Kidney tubule cell (primary cell): Measurements from ENCODE around the gene TPH2.

Experiments
- DNase-seq: peaks from one replicate; pipeline ENCODE4 v3.0.0-alpha.2; 2018; ENCODE audit warnings: low spot score

TPH2 gene

DNA sequence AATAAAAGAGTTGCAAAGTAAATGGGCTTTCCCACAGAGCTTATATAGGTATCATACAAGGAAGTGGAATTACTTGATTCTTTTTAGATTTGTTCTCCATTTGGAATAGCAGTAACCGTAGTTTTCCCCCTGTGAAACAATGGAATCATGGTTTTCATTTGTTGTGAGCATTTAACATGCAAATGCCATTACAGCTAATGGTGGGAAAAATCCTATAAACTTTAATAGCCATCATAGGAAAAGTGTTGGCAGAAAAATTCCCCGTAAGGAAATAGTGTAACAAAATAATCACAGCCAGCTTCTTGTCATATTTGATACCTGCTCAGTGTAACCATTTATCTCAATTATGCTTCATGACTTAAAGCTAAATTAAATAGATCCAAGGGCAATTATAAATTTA lies 95.3 kb downstream of the TPH2 start:
- DNase-seq = no peak

DNA sequence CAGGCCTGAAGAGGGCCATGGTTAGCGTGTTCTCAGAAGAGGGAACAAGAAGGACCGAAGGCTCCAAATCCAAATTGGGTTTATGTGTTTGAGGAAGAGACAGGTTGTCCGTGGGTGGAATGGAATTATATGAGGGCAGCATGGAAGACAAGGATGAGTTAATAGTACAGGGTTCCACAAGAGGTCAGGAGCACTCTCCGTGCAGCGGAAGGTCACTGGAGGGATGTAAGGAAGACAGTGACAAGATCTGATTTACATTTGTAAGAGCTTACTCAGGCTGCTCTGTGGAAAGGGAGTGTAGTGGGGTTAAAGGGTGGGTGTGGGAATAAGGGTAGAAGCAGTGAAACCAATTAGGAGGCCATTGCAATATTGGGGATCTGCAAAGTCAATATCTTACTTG lies 97.0 kb downstream of the TPH2 start:
- DNase-seq = no peak

DNA sequence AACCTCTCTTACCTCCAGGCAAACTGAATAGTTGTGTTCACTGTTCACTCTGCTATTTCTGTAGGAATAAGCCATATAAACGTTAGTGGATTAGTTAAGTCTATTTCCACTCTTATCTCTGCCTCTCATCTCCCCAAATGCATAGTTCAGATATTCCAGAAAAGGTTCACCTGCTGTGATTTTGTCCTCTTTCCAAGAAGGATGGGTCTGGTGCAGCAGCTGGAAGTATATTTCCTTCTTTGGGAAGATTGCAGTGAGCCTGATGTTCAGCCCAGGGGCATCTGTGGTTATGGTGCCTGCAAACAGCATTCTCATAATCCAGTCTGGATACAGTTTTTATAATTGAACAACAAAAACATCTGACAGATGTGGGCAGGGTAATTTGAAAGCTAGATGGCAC lies 97.7 kb downstream of the TPH2 start:
- no peak for DNase-seq

DNA sequence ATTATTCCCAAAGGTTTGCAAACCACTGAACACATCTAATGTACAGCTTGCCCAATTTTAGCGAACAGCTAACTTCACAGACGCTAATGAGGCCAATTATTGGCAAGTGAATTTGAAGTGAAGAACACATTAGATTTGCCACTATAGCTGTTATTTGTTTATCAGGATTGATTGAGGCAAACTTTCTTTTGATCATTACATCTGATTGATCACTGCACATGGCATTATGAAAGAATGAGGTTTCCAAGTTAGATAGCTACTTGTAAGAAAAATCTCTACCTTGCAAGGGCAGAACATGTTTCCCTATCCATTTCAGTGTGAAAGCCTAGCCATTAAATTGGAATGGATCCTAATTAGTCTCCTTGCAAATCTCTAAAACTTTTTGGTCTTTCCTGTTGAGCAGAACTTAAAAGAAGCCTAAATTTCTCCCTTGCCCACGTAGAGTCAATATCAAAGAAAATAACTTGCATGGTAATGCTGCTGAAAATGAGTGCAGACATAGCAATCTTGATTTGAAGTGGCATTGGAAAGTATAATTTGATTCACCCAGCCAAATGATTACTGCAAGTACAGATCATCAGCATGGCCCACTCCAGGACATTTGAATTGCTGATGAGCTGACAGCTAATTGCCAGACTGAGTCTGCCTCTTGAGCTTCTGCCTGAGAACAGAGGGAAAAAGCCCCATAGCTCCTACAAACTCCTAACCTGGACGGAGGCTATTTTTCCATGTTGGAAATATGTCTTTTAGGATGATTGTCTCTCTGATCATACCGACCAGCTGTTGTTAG lies 98.6 kb downstream of the TPH2 start:
- DNase-seq = no peak

DNA sequence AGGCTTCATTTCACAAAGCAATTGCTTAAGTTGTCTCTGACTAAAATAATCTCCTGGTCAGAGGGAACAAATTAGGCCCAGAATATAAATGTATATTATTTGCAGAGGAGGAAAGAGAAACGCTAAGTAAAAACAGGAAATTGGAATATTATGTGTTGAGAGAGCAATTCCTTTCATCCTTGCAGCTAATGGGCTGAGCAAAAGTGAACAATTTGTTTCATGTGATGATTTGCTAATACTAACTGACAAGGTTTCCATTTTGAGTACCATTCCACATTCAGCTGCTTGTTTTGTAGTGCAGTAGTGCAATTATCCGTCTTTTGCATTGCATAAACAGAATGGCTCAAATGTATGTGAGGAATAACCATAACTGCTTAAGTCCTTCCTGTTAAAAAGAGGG lies 103.2 kb downstream of the TPH2 start:
- DNase-seq = no peak

DNA sequence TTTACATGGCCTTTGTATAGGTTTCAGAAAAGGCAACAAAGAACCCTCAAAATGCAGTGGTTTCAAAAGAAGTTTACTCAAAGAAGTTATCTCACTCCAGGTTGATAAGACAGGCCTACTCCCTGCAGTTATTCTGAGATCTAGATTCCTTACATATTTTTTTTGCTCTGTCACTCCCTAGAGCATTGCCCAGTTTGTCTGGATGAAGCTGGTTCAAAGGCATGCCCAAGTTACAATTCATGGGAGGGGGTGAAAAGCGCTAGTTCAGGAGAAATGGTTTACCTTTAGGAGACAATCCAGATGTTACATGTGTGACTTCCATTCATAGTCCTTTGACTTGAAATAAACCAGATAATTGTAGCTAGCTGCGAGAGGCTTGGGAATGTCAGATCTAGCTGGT lies 115.0 kb downstream of the TPH2 start:
- DNase-seq = peak; percentile 15

DNA sequence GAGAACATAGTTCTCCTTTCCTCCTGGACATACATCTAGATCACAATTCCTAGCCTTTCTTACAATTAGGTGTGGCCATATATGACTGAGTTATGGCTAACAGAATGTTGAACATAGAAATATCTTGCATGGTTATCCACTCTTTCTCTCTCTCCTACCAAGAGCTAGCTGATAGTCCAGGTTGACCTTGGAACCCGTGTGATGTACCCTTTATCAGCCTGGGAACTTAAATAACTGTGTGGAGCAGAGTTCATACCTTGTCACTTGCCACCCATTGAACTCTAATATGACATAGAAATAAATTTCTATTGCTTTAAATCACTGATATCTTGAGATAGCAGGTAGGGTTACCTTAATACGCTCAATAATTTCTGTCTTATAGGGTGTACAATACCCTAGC lies 115.9 kb downstream of the TPH2 start:
- no peak for DNase-seq

DNA sequence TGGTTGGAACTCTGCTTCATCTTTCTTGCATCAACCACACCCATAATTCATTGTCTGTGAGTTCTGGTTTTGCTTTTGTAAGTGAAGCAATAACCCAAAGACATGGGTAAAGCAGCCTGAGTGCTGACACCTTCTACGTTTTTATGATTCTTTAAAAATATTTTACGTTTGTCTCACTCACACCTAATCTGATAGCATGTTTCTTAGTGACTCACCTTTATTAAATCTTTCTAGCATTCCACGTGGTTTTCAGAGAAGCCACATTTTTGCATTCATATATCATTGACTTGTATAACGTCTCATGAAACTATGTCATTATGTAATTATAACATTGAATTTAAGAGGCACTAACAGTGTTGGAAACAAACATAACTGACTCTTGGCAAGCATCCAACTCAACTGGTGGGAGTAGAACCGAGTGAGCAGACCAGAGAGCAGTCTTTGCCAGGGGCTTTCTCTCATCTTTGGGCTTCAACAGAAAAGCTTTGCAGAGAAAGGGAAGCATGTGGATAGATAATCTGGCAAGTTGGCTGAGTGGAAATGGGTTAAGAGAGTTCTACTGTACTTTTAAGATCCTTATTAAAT lies 118.8 kb downstream of the TPH2 start:
- peak; percentile 66 for DNase-seq

DNA sequence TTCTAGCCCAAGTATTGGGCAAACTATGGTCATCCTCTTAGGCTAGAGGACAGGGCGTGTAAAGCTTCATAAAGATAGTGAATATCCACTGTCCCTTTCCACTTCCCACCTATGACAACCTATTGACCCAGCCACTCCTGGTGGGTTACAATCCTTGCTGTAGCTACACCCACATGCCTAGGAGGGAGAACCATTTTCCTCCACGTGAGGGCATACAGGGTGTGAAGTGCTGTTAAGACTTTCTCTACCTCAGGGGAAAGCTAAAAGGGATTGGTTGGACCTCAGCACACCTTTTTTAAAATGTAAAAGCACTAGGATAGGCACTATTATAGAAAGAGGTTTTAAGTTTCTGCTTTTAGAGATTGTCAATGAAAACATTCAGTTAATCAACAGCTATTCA lies 124.4 kb downstream of the TPH2 start:
- no peak for DNase-seq

DNA sequence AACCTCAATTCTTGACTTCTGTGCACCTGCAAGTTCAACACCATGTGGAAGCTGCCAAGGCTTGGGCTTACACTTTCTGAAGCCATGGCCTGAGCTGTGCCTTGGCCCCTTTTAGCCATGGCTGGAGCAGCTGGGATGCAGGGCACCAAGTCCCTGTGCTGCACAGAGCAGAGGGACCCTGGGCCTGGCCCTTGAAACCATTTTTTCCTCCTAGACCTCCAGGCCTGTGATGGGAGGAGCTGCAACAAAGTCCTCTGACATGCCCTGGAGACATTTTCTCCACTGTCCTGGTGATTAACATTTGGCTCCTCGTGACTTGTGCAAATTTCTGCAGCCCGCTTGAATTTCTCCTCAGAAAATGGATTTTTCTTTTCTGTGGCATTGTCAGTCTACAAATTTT lies 132.4 kb downstream of the TPH2 start:
- no peak for DNase-seq

DNA sequence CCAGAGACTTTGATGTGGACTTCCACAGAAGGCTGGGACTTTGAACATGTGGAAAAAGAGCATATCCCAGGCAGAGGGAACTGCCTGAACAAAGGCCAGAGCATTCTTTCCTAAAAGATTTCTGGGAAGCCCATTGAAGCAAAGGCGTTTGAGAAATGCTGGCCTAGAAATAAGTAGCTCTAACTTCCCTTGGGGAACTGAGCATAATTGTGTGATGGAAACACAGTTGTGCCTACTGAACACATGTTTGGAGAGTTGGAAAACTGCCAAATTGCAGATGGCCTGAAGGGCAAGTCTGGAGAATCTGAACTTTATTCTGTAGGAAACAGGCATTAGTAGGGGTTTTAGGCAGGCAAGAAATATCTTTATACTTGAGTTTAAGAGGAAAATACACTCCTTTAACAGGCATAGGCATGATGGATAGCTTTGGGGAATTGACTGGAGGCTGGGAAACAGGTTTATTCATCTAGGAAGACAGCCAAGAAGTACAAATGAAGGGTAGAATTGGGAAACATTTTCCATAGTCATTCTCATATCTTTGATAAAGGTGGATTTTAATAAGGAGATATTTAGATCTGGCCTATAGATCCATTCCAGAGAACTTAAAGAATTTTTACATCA lies 134.1 kb downstream of the TPH2 start:
- DNase-seq = no peak

DNA sequence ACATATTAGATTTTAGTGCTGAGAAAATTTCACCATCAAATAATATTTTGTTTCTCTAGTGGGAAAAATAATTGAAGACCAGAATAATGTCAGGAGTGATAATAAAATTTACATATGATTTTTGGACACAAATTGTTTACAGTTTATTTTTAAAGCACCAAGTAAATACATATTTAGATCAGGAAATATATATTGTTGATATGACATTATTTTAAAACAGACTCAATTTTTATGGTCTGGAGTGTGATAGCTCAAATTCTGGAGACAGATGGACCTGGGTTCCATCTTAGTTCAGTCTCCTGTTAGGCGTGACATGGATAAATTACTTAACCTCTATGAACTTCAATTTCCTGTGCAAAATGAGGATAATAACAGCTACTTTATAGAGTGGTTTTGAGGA lies 135.4 kb downstream of the TPH2 start:
- DNase-seq = no peak

DNA sequence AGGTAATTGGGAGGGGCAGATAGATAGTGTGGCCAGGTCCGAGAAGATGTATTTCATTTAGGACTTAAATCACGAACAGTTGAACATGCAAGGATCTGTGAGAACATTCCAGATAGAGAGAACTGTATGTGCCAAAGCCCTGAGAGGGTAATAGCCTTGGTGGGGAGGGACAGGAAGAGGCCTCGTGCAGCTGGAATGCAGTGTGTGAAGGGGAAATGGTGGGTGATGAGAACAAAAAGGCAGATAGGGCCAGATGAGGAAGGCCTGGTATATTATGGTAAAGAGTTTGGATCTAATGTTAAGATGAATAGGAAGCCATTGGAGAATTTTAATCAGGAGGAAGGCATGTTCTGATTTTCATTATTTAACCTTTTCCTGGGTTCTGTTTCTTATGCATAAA lies 136.3 kb downstream of the TPH2 start:
- DNase-seq = peak; percentile 16

DNA sequence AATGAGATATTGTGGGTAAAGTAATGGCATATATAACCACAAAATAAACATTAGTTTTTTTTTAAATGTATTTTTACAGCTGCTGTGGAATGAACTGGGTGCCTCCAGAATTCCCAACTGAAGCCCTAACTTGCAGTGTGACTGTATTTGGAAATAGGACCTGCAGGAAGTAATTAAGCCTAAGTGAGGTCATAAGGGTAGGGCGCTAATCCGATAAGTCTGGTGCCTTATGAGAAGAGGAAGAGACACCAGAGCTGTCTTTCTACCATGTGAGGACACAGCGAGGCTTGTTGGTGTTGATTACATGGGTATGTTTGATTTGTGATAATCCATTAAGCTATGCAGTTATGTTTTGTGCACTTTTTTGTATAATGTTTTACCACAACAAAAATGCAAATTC lies 136.8 kb downstream of the TPH2 start:
- no peak for DNase-seq

DNA sequence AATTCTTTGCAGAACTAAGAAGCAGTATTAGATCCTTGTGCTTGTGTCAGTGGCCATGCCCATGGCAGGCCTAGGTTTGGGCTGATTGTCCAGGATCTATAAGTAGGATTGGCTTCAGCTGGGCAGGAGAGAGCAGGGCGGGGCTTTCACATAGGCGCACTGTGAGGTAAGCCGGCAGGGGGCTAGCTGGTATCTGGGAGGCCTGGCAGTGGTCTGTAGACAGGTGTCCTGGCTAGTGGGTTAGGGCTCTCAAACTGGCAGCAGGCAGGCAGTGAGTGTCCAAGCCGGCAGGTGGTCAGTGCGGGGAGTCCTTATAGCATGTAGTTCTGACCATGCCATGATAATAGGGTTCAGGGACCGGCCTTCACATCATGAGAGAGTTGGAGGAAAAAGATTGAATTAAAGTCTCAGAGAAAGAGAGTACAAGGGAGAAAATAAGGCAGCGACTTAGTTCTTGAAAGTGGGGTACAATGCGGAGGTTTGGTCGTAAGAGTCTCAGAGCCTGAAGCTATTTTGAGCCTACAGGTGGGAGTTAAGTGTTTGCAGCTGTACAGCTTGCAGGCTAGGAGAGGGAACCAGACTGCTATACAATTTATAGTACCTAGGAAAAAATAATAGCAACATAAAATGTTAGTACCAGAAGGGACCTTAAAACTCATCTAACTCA lies 137.4 kb downstream of the TPH2 start:
- DNase-seq = no peak

DNA sequence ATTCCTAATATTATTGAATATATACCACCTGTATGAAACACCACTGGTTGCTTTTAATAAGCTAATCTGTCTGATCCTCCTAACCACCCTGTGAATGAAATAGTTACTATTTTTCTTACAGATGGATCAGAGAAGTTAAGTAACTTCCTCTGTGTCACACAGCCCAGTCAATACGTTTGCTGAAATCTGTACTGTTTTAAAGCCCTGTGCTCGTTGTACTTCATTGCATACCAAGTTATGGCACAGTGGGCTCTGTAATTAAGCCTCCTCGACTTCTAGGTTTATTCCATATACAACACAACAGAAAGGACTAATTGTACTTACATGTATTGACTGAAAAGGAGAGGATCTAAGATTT lies 137.9 kb downstream of the TPH2 start:
- DNase-seq = no peak

DNA sequence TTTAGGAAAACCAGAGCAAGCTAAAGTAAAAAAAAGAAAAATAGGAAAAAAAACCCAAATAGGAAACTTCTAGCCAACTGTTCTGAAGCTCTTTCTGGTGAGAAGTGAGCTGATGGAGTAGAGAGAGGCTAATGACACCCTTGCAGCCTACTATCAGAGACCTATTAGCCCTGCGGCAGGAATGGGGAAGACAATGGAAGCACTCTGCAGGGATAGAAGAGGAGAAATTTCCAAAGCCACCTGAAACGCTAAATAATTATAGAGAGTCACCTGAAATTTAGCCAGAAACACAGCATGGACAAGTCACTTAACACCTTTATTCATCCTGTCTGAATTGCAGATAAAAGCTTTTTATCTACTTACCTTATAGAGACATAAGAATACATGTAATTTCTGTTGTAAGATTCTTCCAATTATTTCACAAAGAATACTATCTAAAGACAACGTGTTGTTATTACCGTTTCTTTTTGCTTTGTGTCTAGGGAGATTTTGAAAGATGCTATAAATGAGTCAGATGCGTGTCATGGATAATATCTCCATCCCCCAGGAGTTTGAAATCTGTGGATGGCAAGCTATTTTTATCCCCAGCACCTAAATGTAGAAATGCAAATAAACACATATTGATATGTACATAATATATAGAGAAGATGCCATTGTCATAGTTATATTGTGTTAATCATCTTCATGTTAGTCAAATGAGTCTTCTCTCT lies 138.6 kb downstream of the TPH2 start:
- no peak for DNase-seq

DNA sequence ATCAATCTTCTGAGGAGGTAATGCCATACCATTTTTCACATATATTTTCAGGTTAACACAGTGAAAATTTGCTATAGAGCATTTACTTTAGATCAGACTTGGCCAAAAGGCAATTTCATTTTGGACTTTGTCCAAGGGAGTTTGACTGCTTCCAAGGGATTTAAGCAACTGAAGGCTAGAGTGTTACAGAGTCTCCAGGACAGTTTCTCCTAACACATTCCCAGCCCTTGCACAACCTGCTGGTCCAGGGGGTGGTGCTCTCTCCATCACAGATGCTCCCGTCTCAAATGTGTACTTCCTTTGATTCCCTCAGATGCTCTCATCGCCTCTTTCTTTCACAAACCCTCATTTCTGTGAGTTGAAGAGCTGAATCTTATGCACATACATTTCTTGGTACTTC lies 143.1 kb downstream of the TPH2 start:
- DNase-seq = no peak
